IPS DF 6.9 (cell line): Measurements from ENCODE around the gene TEKT5.

Source experiments
- DNase-seq: peaks from one replicate; pipeline ENCODE4 v3.0.0-alpha.2; 2013; ENCODE audit warnings: low read depth, low spot score
- H3K27ac ChIP-seq: one replicate; pipeline ENCODE4 v1.5.1; 2013; ENCODE audit warnings: low read length, control low read depth
- H3K27me3 ChIP-seq: 2 replicates; pipeline ENCODE4 v1.6.1; 2013; ENCODE audit warnings: mild to moderate bottlenecking, low read length; ENCODE audit not compliant: control insufficient read depth, insufficient read depth
- H3K36me3 ChIP-seq: 2 replicates; pipeline ENCODE4 v1.6.1; 2013; ENCODE audit warnings: low read length; ENCODE audit not compliant: control insufficient read depth, insufficient read depth
- H3K4me1 ChIP-seq: 2 replicates; pipeline ENCODE4 v1.6.1; 2013; ENCODE audit warnings: low read length; ENCODE audit not compliant: control insufficient read depth, insufficient read depth
- H3K4me3 ChIP-seq: 2 replicates; pipeline ENCODE4 v1.5.1; 2013; ENCODE audit warnings: mild to moderate bottlenecking, low read length
- H3K9me3 ChIP-seq: 2 replicates; pipeline ENCODE4 v1.6.1; 2013; ENCODE audit warnings: low read length, inconsistent platforms; ENCODE audit not compliant: control insufficient read depth, insufficient read depth
- WGBS: extraction: QIAGEN DNeasy Blood & Tissue Kit; methylation state at CpG from one replicate; pipeline ENCODE4 v1.1.7; 2013; ENCODE audit warnings: mixed read lengths, missing lambda C conversion rate; ENCODE audit not compliant: insufficient read length, insufficient coverage; 5-methylcytosine and 5-hydroxymethylcytosine counted together

The TEKT5 gene

GRCh38 chr16:10609402-10609774, 85.3 kb downstream of the TEKT5 start:
- no CpG with 5 or more reads among the region's 7 CpGs for WGBS
- H3K27me3 ChIP-seq, result no peaks in the 10 kb centered on the region
- no peaks in the 10 kb centered on the region; the same call in 1 of the 2 replicates for H3K4me1 ChIP-seq
- no peak for DNase-seq
- no peaks in the 10 kb centered on the region for H3K9me3 ChIP-seq
- H3K27ac ChIP-seq, result no peak overlapping the region
- H3K4me3 ChIP-seq, result no peak overlapping the region
- no peaks in the 10 kb centered on the region for H3K36me3 ChIP-seq

- no peak overlapping the region for H3K27ac ChIP-seq
- WGBS, result no CpG with 5 or more reads among the region's 11 CpGs
- H3K4me1 ChIP-seq, result no peaks in the 10 kb centered on the region; the same call in 1 of the 2 replicates
- DNase-seq, result no peak
- H3K27me3 ChIP-seq, result no peaks in the 10 kb centered on the region
- no peak overlapping the region for H3K4me3 ChIP-seq
- no peaks in the 10 kb centered on the region for H3K9me3 ChIP-seq
- H3K36me3 ChIP-seq, result no peaks in the 10 kb centered on the region
These were observed 85.9 kb downstream of the TEKT5 start for GRCh38 chr16:10608687-10609401.

GRCh38 chr16:10607157-10607556, 87.6 kb downstream of the TEKT5 start:
- no peaks in the 10 kb centered on the region for H3K27me3 ChIP-seq
- WGBS, result no CpG with 5 or more reads among the region's 3 CpGs
- no peak for DNase-seq
- H3K27ac ChIP-seq, result no peak overlapping the region
- peaks cover under 1% of the 10 kb centered on the region; the same call in 1 of the 2 replicates for H3K4me1 ChIP-seq
- H3K4me3 ChIP-seq, result no peak overlapping the region
- H3K9me3 ChIP-seq, result no peaks in the 10 kb centered on the region
- no peaks in the 10 kb centered on the region for H3K36me3 ChIP-seq

GRCh38 chr16:10606607-10607006, 88.1 kb downstream of the TEKT5 start:
- Histone ChIP-seq H3K4me1 (peaks cover 3% of the 10 kb centered on the region; the same call in 1 of the 2 replicates), H3K9me3 (no peaks in the 10 kb centered on the region)
- no CpG with 5 or more reads among the region's 6 CpGs for WGBS

GRCh38 chr16:10605636-10606035, 89.1 kb downstream of the TEKT5 start:
- H3K4me3 ChIP-seq, result no peak overlapping the region

More at GRCh38 chr16:10606607-10607006, 88.1 kb downstream of the TEKT5 start:
- no peaks in the 10 kb centered on the region for H3K36me3 ChIP-seq
- H3K27me3 ChIP-seq, result no peaks in the 10 kb centered on the region
- no peak for DNase-seq
- H3K27ac ChIP-seq, result no peak overlapping the region
- no peak overlapping the region for H3K4me3 ChIP-seq

GRCh38 chr16:10601444-10602408, 93.0 kb downstream of the TEKT5 start:
- peaks cover 3% of the 10 kb centered on the region; the same call in 1 of the 2 replicates for H3K4me1 ChIP-seq
- no peak for DNase-seq
- no peaks in the 10 kb centered on the region for H3K36me3 ChIP-seq
- H3K27ac ChIP-seq, result no peak overlapping the region
- no peaks in the 10 kb centered on the region for H3K9me3 ChIP-seq
- no peak overlapping the region for H3K4me3 ChIP-seq
- no CpG with 5 or more reads among the region's 13 CpGs for WGBS
- H3K27me3 ChIP-seq, result no peaks in the 10 kb centered on the region

More at GRCh38 chr16:10605636-10606035, 89.1 kb downstream of the TEKT5 start:
- peaks cover 3% of the 10 kb centered on the region; the same call in 1 of the 2 replicates for H3K4me1 ChIP-seq
- no peak for DNase-seq
- WGBS, result no CpG with 5 or more reads among the region's 3 CpGs
- no peaks in the 10 kb centered on the region for H3K9me3 ChIP-seq
- no peaks in the 10 kb centered on the region for H3K36me3 ChIP-seq
- no peaks in the 10 kb centered on the region for H3K27me3 ChIP-seq
- H3K27ac ChIP-seq, result no peak overlapping the region

GRCh38 chr16:10600782-10601443, 93.8 kb downstream of the TEKT5 start:
- H3K27me3 ChIP-seq, result no peaks in the 10 kb centered on the region
- H3K9me3 ChIP-seq, result no peaks in the 10 kb centered on the region
- no peak overlapping the region for H3K4me3 ChIP-seq
- H3K27ac ChIP-seq, result no peak overlapping the region
- H3K4me1 ChIP-seq, result 0 out of 2 replicates have a peak, but pooled peaks cover 3% of the 10 kb centered on the region
- no peak for DNase-seq
- WGBS, result no CpG with 5 or more reads among the region's 12 CpGs
- no peaks in the 10 kb centered on the region for H3K36me3 ChIP-seq

- H3K9me3 ChIP-seq, result no peaks in the 10 kb centered on the region
- no peak for DNase-seq
- H3K27ac ChIP-seq, result no peak overlapping the region
- no CpG with 5 or more reads among the region's 7 CpGs for WGBS
- no peaks in the 10 kb centered on the region for H3K27me3 ChIP-seq
- H3K4me3 ChIP-seq, result no peak overlapping the region
- no peaks in the 10 kb centered on the region for H3K36me3 ChIP-seq
- 0 out of 2 replicates have a peak, but pooled peaks cover 3% of the 10 kb centered on the region for H3K4me1 ChIP-seq
These were observed 95.1 kb downstream of the TEKT5 start for GRCh38 chr16:10599626-10600025.

- no peak overlapping the region for H3K27ac ChIP-seq
- H3K4me3 ChIP-seq, result no peak overlapping the region
- WGBS, result no CpG with 5 or more reads among the region's 11 CpGs
- 0 out of 2 replicates have a peak, but pooled peaks cover 3% of the 10 kb centered on the region for H3K4me1 ChIP-seq
- no peaks in the 10 kb centered on the region for H3K9me3 ChIP-seq
- no peak for DNase-seq
- no peaks in the 10 kb centered on the region for H3K36me3 ChIP-seq
- H3K27me3 ChIP-seq, result no peaks in the 10 kb centered on the region
These were observed 96.6 kb downstream of the TEKT5 start for GRCh38 chr16:10598157-10598556.

- no peaks in the 10 kb centered on the region for H3K27me3 ChIP-seq
These were observed 97.5 kb downstream of the TEKT5 start for GRCh38 chr16:10597187-10597601.

More at GRCh38 chr16:10597187-10597601, 97.5 kb downstream of the TEKT5 start:
- Histone ChIP-seq H3K36me3 (no peaks in the 10 kb centered on the region), H3K4me1 (0 out of 2 replicates have a peak, but pooled peaks cover 3% of the 10 kb centered on the region), H3K9me3 (no peaks in the 10 kb centered on the region), H3K4me3 (no peak overlapping the region), H3K27ac (no peak overlapping the region)
- no peak for DNase-seq
- no CpG with 5 or more reads among the region's 3 CpGs for WGBS
